COLO668 (cell line): ENCODE measurements around the gene CABLES1.

Experiments used
- DNase-seq: peaks from one replicate; lab custom pipeline; 2025; ENCODE audit not compliant: unreplicated experiment; lab: John Stamatoyannopoulos, UW

CABLES1 gene

DNA sequence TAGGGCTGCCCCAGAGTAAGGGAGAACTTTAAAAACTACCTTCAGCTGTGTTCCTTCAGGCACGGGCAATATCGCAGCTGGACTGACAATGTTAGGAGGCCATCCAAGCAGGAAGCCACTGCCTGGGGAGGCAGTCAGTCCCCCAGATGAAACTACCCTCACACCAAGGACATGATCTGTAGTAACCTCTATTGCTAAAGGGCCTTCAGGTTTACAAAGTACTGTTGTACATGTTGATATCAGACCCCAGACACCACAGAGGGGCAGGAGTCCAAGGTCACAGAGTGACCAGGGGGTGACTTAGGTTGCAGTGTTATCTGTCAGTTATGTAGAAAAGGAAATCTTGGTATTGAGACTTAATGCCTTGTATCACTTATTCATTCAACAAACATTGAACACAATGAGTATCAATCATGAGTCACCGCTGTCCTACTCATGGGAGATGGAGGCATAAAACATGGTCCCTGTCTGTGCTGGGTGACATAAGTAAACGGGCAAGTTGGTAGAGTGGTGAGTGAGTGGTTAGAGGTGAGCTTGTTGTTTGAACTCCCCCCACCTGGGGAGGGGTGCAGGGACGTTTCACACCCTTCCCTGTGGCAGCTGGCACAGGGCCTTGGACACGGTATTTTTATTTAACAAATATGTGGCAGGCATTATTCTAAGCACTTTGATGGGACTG is 7.1 kb downstream of the CABLES1 start:
- peak; percentile 31 for DNase-seq

DNA sequence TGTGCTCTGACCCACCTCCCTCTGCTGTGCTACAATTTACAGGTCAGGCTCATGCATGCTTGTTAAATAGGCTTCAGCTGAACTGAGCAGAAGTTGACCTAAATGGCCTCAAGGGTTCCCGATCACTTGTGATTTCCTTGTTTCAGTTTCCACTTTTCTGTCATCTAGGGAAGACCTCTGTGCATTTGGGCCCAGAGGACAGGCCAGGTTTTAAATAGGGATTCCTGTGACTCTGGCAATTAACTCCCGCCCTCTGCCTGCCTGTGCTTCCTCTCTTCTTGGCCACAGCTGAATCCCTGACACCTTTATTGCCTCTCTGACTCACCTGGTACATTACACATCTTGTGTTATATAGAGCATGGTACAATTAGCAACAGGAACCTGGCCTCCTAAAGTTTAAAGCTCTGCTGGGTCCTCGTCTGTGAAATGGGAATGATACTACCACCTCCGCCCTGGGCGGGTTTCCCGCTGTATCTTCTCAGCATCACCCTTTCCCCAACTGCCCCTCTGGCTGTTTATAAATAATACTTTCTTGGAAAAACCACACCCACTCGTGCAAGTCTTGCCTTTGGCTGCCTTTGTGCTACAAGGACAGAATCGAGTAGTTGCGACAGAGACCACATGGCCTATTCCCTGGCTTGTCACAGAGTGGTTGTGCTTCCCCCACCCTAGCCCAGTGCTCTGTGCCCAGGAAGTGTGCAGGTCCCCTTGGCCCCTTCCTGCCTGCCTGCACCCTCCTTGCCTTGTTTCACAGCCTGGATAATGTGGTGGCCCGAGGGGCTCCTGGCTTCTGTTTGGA is 7.9 kb downstream of the CABLES1 start:
- DNase-seq = peak; percentile 43

DNA sequence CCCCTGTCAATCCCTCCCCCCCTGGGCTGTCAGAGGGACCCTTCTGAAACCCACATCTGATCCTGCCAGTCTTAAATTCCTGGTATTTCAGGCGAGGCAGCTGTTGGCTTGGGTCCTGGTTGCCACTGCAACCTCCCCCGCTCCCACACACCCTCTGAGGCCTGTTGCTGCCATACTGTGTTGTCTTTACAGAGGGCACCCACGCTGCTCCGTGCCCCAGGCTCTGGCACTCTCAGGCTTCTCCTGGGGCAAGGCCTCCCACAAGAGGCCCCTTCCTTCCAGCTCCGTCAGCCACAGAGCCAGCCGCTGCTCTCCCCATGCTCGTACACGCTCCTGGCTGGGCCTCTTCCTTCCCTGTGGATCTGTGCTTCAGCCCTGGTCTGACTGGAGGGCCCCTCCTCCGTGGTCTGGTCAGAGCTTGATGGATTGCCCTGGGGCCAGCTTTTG is 8.6 kb downstream of the CABLES1 start:
- DNase-seq = no peak

DNA sequence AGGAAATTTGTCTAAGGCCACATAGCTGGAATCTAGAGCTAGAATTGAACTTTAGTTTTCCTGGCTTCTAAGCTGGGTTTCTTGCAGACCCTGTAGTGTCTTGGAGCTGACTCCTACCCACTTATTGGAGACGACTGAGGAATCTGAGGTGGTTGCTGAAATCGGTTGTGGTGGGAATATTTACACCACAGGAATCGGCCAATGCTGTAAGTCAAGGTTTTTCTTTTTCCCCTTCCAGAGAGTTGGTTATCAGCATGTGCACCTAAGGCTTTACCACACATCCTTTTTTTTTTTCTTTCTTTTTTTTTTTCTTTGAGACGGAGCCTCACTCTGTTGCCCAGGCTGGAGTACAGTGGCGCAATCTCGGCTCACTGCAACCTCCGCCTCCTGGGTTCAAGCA is 9.4 kb downstream of the CABLES1 start:
- no peak for DNase-seq

DNA sequence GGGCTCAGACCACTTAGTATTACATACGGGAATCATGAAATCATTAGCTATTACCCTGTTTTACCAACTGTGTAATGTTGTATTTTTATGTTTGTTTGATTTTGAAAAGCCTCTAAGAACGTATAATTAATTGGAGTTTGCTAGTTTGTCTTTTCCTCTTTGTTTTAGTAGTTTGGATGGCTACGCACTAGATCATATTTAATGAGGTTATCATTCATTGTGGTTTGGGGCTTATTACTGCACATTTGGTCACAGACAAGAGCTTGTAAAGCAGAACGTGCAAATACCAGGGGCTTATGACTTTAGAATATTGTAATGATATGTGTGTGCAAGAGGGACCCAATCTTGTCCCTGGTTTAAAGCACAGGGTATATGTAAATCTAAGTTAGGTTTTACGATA is 10.3 kb downstream of the CABLES1 start:
- no peak for DNase-seq

DNA sequence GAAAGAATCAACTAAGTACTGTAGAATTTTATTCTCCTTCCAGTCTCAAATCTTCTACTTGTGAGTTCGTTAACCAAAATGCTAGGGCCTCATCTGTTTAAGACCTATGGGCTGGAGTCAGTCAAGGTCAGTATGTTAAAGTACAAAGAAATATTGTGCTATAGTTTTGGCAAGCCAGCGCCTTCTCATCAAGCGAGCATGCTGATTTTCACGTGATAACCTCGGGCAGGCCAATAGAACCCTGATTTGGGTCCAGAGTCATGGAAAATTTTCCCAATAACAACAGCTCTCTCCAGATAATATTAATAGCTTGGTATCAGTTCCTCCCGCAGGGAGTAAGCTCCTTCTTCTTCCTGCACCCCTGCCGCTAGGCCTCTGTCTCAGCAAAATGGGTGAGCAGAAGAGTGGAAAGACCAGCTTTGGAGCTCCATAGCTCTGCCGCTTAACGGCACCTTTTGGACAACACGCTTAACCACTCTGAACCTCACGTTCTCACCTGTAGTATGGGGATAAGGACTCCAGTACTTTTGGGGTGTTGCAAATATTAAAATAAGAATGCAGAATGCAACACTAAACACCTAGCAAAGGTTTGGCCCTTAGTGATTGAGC is 11.7 kb downstream of the CABLES1 start:
- no peak for DNase-seq

DNA sequence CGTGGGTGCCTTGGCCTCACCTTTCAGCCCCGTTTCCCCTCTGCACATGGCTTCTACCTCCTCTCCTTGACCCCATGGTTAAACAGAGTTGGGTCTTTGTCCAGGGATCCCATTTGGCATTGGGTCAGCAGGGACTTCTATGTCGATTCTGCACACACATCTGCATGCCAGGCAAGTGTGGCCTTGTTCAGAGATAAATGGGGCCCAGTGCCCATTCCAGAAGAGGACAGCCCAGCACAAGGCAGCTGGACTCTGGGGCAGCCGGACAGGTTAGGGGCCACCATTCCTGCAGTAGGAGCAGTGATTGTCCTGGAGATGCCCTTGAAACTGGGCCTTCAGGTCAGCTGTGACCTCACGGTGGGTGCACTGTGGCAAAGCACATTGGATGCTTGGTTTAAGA is 13.1 kb downstream of the CABLES1 start:
- DNase-seq = no peak

DNA sequence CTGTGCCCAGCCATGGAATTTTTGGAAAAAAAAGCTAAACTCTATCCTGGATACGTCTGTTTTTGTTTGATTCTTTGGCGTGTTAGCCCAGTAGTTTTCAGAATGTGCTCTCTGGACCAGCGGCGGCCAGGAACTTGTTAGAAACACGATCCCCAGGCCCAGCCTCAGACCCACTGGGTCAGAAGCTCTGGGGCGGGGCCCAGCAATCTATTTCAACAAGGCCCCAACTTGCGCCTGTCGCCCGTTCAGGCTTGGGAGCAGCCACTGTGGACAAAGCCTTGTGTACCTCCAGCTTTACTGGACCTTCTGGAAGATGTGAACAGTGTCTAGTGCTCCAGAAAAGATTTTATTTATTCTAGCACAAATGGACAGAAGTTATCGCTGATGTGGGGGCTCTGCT is 14.3 kb downstream of the CABLES1 start:
- DNase-seq = no peak

DNA sequence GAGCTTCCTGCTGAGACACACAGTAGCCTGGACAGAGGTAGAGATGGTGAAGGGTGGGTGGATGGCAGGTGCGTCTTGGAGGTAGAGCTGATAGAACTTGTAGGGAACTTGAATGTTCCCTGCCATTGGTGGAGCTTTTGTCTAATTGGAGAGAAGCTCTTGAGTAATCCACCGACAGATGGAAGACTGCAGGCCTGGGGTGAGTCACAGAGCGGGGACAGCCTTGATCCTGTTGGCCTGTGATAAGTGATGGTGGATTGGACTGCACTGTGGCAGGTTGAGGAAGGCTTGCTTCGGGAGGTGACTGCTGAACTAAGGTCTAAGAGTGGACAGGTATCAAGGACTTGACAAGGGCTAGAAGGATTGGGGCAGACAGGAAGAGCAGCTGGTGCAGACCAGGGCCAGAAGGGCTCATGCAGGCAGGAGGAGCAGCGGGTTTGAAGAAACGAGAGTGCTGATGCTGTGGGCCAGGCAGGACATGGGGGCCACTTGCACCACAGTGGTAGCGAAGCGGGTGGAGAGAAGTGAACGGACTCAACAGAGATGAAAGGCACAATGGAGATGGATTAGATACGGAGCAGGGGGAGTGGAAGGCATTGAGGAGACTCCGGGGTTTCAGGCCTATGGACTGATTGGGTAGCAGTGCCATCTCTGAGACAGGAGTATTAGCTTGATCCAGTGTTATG is 16.3 kb downstream of the CABLES1 start:
- no peak for DNase-seq

DNA sequence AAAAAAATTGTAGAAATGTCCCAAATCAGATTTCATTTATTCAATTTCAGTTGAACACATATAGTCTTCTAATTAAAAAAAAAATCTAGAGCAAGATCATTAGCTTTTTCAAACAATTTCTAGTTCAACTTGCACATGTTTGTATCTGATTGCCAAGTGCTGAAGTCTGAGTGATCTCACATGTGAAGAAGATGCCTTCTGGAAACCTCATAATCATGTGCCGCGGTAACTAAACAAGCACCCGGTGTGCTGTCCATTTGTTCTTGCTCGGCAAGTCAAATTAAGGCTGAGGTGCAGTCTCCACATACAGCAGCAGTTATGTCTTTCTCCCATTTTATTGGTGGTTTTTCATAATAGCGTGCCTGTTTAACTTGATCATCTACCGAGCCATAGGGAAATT is 18.7 kb downstream of the CABLES1 start:
- DNase-seq = no peak

DNA sequence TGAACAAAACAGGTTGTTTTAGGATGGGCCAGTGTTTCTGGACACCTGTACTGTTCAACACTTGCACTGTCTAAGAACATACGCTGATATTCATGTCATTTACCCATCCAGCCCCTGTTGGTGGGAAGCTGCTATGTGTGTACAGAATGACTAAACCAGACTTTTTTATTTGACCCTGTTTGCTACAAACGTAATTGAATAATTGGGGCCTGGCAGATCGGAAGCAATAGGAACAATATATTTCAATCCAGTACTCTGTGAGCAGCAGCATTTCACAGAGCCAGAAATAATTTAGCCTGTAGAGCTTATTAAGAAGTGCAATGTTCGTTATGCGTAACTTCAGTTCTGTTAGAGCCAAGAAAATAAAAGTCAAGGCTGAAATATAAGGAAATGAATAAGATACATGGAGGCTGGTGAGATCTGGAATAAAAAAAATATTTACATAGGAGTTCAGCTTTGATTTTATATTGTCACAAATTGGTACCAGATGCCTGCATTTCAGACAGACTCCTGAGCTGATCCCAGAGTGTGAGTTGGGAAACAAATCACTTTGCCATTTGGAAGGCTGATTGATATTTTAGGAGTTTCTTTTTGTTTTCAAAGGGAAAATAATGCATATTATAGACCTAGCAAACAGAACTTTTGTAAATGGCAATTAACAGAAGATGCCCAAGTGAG is 19.7 kb downstream of the CABLES1 start:
- DNase-seq = no peak

DNA sequence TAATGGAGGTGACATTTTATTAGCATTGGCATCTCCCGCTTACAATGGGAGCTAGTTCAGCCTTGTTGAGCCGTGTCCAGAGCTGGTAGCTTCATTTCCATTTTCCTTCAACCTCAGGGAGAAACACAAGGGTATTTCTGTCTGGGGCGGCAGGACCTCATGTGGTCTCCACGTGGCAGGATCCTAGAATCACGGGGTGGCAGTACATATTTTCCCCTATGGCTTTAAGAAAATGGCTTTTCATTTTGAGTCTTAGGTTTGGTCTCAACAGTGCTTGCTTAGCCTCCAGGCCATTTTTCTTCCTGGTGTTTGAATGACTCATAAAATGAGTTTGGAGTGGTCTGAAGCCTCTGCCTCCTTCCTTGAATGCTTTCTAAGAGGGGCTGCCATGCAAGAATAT is 20.3 kb downstream of the CABLES1 start:
- DNase-seq = no peak

DNA sequence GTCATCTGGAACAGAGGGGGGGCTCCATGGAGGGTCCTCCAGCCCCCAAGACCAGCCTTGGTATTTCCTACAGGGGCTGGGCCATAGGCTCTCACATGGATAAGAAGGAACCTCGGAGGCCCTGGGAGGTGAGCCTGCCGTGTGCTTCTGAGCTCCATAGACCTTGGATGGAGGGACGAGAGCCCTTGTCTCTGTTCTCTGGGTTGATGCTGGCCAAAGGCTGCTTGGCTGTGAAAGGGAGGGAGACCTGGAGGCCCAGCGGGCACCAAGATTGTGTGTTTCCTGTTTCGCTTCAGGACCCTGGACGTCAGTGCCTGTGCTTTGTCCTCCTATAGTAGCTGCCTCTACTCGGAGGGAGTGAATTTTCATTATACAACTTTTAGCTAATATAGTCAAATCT is 20.8 kb downstream of the CABLES1 start:
- DNase-seq = no peak

DNA sequence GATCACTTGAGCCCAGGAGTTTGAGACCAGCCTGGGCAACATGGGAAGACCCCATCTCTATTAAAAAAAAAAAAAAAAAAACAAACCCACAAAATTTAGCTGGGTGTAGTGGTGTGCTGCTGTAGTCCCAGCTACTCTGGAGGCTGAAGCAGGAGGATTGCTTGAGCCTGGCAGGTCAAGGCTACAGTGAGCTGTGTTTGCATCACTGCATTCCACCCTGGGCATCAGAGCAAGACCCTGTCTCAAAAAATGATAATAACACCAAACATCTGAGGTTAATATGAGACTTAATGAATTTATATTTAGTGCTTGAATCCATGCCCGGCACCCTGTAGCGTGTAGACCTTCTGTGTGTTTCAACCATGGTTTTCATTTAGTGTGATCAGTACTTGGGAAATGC is 22.8 kb downstream of the CABLES1 start:
- no peak for DNase-seq

DNA sequence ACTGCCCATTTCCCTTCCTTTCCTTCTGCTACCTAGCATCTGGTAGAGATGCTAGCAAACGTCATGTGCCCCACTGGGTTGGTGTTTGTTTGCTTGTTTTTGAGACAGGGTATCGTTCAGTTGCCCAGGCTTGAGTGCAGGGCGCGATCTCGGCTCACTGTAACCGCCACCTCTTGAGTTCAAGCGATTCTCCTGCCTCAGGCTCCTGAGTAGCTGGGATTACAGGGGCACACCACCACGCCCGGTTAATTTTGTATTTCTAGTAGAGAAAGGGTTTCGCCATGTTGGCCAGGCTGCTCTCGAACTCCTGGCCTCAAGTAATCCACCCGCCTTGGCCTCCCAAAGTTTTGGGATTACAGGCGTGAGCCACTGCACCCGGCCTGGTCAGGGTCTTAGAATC is 23.6 kb downstream of the CABLES1 start:
- peak; percentile 36 for DNase-seq

DNA sequence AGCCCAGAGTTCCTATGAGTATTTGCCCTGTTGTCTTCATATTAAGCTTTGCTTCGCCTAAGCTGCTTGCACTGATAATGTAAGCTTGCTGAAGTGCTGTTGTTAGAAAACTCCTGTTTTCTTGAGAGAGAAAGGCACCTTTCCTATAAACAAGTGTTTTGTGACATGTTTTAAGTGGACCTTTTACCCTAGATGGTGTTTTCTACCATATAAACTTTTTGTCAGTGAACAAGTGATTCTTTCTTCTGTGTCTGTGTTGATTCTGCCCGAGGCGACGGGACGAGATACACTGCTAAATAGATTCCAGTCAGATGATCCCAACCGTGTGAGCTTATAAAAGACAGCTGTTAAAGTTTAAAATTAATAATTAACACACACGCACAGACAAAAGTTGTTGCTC is 24.1 kb downstream of the CABLES1 start:
- DNase-seq = peak; percentile 58

DNA sequence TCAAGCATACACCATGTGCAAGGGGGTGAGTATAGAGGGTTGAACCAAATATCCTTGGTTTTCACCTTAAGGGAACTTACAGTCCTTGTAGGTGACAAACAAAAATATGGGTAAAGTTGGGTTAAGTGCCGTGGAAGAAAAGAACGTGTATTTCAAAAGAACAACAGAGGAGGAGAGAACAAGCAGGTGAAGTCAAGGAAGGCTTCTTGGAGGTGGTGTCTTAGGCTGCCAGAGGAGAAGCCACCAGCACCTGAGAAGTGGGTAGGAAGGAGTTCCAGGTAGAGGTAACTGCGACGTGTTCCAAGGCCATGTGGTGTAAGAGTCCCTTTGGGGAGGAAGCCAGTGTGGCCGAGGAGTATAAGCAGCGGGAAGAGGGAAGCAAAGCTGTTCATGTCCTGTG is 27.2 kb downstream of the CABLES1 start:
- no peak for DNase-seq

DNA sequence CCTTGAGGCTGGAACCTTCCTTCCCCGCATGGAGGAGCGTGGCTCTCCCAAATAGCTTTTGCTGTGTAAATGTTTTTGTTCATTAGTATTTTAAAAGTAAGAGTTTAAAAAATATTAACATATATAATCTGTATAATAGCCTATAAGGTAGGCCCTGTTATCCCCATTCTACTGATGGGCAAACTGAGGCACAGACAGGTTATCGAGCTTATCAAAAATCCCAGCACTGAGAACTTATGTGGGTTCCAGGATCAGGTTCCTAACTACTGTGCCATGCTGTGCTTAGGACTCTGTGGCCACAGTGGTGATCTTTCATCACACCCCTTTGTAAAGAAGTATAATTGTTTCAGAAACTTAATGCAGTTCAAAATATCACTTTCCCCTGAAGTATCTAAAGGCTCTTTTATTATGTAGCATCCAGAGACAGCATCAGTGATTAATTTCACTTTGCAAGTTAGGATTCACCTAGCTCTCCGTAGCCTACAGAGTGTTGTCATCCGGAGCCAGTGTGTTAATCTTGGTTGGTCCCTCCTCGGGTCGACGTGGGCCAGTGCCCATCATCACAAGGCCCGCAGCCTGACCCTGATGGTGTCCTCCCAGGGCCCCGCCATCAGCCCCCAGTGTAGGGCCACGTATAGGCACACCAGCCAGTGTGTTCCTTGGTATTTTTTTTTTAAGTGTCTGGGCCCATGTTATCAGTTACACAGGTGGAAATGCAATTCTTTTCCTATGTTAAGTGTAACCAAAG is 28.7 kb downstream of the CABLES1 start:
- DNase-seq = no peak

DNA sequence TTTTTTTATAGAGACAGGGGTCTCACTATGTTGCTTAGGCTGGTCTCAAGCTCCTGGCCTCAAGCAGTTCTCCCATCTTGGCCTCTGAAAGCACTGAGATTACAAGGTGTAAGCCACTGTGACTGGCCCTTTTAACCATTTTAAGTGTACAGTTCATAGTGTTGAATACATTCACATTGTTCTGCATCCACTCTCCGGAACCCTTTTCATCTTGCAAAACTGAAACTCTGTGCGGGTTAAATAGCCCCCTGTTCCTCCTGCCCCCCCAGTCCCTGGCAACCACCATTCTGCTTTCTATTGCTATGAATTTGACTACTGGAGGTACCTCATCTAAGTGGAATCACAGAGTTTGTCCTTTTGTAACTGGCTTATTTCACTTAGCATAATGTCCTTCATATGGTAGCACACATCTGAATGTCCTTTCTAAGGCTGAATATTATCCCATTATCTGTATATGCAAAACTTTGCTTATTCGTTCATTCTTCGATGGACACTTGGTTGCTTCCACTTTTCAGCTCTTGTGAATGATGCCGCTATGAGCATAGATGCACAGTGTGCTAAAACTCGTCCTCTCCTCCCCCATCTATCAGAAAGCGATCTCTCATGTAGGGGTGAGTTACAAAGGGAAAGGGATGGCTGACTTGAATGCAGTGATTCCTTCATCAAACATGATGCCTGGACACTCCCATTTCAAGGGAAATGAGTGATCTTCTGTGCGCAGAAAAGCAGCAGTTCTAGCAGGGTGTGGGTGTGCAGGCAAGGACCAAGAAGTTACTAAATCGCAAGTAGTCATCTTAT is 30.2 kb downstream of the CABLES1 start:
- DNase-seq = no peak
